B cell (primary cell): ENCODE data around the gene MYO1H.

Source experiments
- CTCF ChIP-seq: fragments of 200-600 bp; IDR thresholded peaks from one replicate; pipeline ENCODE4 v1.8.0; 2022; ENCODE audit warnings: antibody characterized with exemption, mild to moderate bottlenecking
- EZH2 ChIP-seq: IDR thresholded peaks from 2 replicates; pipeline ENCODE4 v1.6.1; 2012; ENCODE audit warnings: borderline replicate concordance, low read depth, mild to moderate bottlenecking, moderate library complexity, low read length; ENCODE audit not compliant: insufficient read depth, poor library complexity, severe bottlenecking

- no peak for TF ChIP-seq CTCF
- no peak for TF ChIP-seq EZH2
Measured at GRCh38 chr12:109435428-109436187, 87.9 kb downstream of the MYO1H start.
